ENCODE data around the gene ATP1A1. TPM values are rescaled to one million over a fixed set of nuclear protein-coding genes. Genes with fewer than 3 reads are reported as not detected.

The ATP1A1 gene
- total and polyA plus RNA-seq, 9 of the 15 experiments (the other 6 are each of a cell fraction or from before 2014, with no cell fraction given): 99.3 to 513 (median 234) TPM

DNA sequence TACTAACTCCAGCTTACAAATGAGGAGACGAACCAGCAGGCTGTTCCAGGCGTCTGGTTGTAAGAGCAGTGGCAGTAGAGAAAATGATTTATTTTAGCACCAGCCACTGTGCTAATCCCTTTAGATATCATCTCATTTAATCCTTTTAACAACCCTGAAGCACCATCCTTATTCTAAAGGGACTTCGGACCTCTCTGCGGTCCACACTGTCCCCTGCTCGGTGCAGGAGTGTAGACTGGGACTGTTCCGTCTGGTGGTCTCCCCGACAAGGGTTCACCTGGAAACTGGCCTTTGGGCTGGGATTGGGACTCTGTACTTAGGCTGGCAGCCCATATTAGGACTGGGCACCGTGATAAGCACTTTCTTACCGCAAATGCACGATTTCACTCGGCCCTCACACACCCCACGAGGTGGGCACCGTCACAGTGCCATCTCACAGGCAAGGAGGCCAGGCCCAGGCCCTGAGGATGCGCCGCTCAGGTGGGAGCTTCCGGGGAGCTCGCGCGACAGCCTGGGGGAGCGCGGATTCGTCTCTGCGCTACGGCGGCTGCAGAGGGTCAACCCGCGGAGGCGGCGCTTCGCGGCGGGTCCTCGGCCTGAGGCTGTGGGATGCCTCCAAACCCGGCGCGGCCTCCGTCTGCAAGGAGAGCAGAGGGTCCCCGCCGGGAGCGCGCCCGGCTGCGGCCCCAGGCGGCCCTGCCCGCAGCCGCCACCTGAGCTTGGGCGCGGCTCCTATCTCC, 45.2 kb downstream of the ATP1A1 start (continued):
- TF ChIP-seq MCM7 (IDR thresholded peaks at IDR 0.05): no peak
- TF ChIP-seq ZNF436 (CRISPR knock-in tag; IDR thresholded peaks at IDR 0.05): no peak; the same call in 1 of the 2 replicates
- no peak for TF ChIP-seq CEBPB (tag; IDR thresholded peaks at IDR 0.05)
- no peak; the same call in 1 of the 2 replicates for TF ChIP-seq SMARCA4 (IDR thresholded peaks at IDR 0.05)
- TF ChIP-seq ZBTB26 (CRISPR knock-in tag; IDR thresholded peaks at IDR 0.05): no peak
- peak; percentile 58 for TF ChIP-seq BRD9 (IDR thresholded peaks at IDR 0.05; ENCODE audit: low read depth, partially characterized antibody)
- TF ChIP-seq ZNF695 (CRISPR knock-in tag; IDR thresholded peaks at IDR 0.05): no peak
- TF ChIP-seq ZNF311 (CRISPR knock-in tag; IDR thresholded peaks at IDR 0.05): no peak
- TF ChIP-seq DMBX1 (CRISPR knock-in tag; IDR thresholded peaks at IDR 0.05; ENCODE audit: borderline replicate concordance): peak; percentile 70; the same call in 1 of the 2 replicates
- no peak for TF ChIP-seq ZBTB8A (IDR thresholded peaks at IDR 0.05; ENCODE audit: partially characterized antibody)
- no peak for TF ChIP-seq TBL1XR1 (IDR thresholded peaks at IDR 0.05; ENCODE audit: low read length in 2 of 2)
- TF ChIP-seq MIER1 (IDR thresholded peaks at IDR 0.05; ENCODE audit: low read depth): no peak
- no peak for TF ChIP-seq TCF7L2 (IDR thresholded peaks at IDR 0.05; ENCODE audit: low read depth, low read length)
- peak; percentile 51 for TF ChIP-seq GABPA (tag; conservative IDR thresholded peaks at IDR 0.05; ENCODE audit: low read depth)
- no peak for TF ChIP-seq ZNF77 (CRISPR knock-in tag; IDR thresholded peaks at IDR 0.05)
- no peak for TF ChIP-seq XRCC4 (IDR thresholded peaks at IDR 0.05; ENCODE audit: extremely low read depth, insufficient read depth, insufficient read length)
- TF ChIP-seq, protein P1, sequence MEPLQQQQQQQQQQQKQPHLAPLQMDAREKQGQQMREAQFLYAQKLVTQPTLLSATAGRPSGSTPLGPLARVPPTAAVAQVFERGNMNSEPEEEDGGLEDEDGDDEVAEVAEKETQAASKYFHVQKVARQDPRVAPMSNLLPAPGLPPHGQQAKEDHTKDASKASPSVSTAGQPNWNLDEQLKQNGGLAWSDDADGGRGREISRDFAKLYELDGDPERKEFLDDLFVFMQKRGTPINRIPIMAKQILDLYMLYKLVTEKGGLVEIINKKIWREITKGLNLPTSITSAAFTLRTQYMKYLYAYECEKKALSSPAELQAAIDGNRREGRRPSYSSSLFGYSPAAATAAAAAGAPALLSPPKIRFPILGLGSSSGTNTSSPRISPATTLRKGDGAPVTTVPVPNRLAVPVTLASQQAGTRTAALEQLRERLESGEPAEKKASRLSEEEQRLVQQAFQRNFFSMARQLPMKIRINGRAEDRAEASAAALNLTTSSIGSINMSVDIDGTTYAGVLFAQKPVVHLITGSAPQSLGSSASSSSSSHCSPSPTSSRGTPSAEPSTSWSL (CRISPR knock-in tag; IDR thresholded peaks at IDR 0.05; ENCODE audit: borderline replicate concordance): 0 out of 2 replicates have a peak, but pooled peaks have one; percentile 33
- no peak for TF ChIP-seq BDP1 (IDR thresholded peaks at IDR 0.05; ENCODE audit: insufficient read depth, insufficient read length)
- TF ChIP-seq, protein P2, sequence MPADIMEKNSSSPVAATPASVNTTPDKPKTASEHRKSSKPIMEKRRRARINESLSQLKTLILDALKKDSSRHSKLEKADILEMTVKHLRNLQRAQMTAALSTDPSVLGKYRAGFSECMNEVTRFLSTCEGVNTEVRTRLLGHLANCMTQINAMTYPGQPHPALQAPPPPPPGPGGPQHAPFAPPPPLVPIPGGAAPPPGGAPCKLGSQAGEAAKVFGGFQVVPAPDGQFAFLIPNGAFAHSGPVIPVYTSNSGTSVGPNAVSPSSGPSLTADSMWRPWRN (IDR thresholded peaks at IDR 0.05; ENCODE audit: low read depth): no peak
- no peak for TF ChIP-seq PTTG1 (tag; IDR thresholded peaks at IDR 0.05; ENCODE audit: low read depth)
- 0 out of 4 replicates have a peak, but pooled peaks of 1 of the 2 experiments have one; percentile 45 for TF ChIP-seq KDM4B (IDR thresholded peaks at IDR 0.05; ENCODE audit: borderline replicate concordance in 2 of 2, low read depth in 1 of 2)
- no peak for TF ChIP-seq NR2C2 (CRISPR knock-in tag; IDR thresholded peaks at IDR 0.05)
- 0 out of 2 replicates have a peak, but pooled peaks have one; percentile 44 for TF ChIP-seq NR2C2 (tag; IDR thresholded peaks at IDR 0.05)
- TF ChIP-seq U2AF1 (optimal IDR thresholded peaks at IDR 0.05; ENCODE audit: low read depth, low read length): peak; percentile 35
- no peak for TF ChIP-seq SP2 (IDR thresholded peaks at IDR 0.05; ENCODE audit: extremely low read depth, low read depth, low read length, poor library complexity, severe bottlenecking)
- peak; percentile 61 for TF ChIP-seq HCFC1 (IDR thresholded peaks at IDR 0.05; ENCODE audit: low read depth, low read length)
